Measurements from ENCODE around the gene LIX1L. TPM values are rescaled to one million over a fixed set of nuclear protein-coding genes. Genes with fewer than 3 reads are reported as not detected.

LIX1L gene
- total and polyA plus RNA-seq, 8 donors = 2.9 to 10.3 (median 5.6) TPM

- DNase-seq = peak in 1 of 6 donors; percentile 37
- 2 to 4% methylated on average over 12 to 22 of the region's 22 CpGs for WGBS, 2 donors
- H3K27ac ChIP-seq = peak overlapping the region in 1 of 4 donors; percentile 17
- peak overlapping the region; percentile 11 to 66 (median 37) for H3K4me3 ChIP-seq
- H3K36me3 ChIP-seq = no peaks in the 10 kb centered on the region
- H3K9me3 ChIP-seq = no peaks in the 10 kb centered on the region
- no peak for FAIRE-seq
- intact Hi-C loops (cut with DNase I) = no loop called here
- no peak for ATAC-seq
- no peaks in the 10 kb centered on the region for H3K27me3 ChIP-seq
- peaks cover 7 to 33% (median 24%) of the 10 kb centered on the region in 3 donors for H3K4me1 ChIP-seq
- no peak for TF ChIP-seq CTCF (IDR thresholded peaks at IDR 0.05)
These were observed 3.2 kb upstream of the LIX1L start for GRCh38 chr1:145961109-145961424.

GRCh38 chr1:145960468-145961108, 2.8 kb upstream of the LIX1L start:
- intact Hi-C loops (cut with DNase I) = no loop called here
- ATAC-seq (peak; percentile 32 to 50 (median 46)), FAIRE-seq (no peak), DNase-seq (peak; percentile 69 to 91 (median 78))
- 1% methylated on average over 37 to 44 of the region's 44 CpGs for WGBS, 2 donors
- peak overlapping the region; percentile 11 to 66 (median 37) for H3K4me3 ChIP-seq
- H3K36me3 ChIP-seq = no peaks in the 10 kb centered on the region
- no peaks in the 10 kb centered on the region for H3K9me3 ChIP-seq
- H3K27me3 ChIP-seq = no peaks in the 10 kb centered on the region
- peaks cover 7 to 32% (median 27%) of the 10 kb centered on the region in 3 donors for H3K4me1 ChIP-seq
- peak overlapping the region in 1 of 4 donors; percentile 17 for H3K27ac ChIP-seq
- no peak for TF ChIP-seq CTCF (IDR thresholded peaks at IDR 0.05)

GRCh38 chr1:145959957-145960467, 2.2 kb upstream of the LIX1L start:
- Histone ChIP-seq H3K4me1 (peaks cover 7 to 33% (median 28%) of the 10 kb centered on the region in 3 donors), H3K4me3 (peak overlapping the region; percentile 11 to 66 (median 37))
- FAIRE-seq = no peak

GRCh38 chr1:145959333-145959732, 1.5 kb upstream of the LIX1L start:
- Histone ChIP-seq H3K4me3 (no peak overlapping the region), H3K27ac (no peak overlapping the region), H3K9me3 (no peaks in the 10 kb centered on the region), H3K4me1 (peaks cover 7 to 38% (median 33%) of the 10 kb centered on the region in 3 donors), H3K27me3 (no peaks in the 10 kb centered on the region), H3K36me3 (no peaks in the 10 kb centered on the region)
- ATAC-seq (no peak), FAIRE-seq (no peak), DNase-seq (no peak)
- intact Hi-C loops (cut with DNase I) = no loop called here
- no peak for TF ChIP-seq CTCF (IDR thresholded peaks at IDR 0.05)

More at GRCh38 chr1:145959957-145960467, 2.2 kb upstream of the LIX1L start:
- DNase-seq (no peak), ATAC-seq (no peak)
- intact Hi-C loops (cut with DNase I) = no loop called here
- Histone ChIP-seq H3K36me3 (no peaks in the 10 kb centered on the region), H3K27ac (peak overlapping the region in 1 of 4 donors; percentile 17), H3K27me3 (no peaks in the 10 kb centered on the region), H3K9me3 (no peaks in the 10 kb centered on the region)
- 9 to 14% methylated on average over 12 of the region's 12 CpGs for whole genome bisulfite sequencing, 2 donors
- TF ChIP-seq CTCF (IDR thresholded peaks at IDR 0.05) = no peak

GRCh38 chr1:145958734-145959133, 917 bp upstream of the LIX1L start:
- no peak for FAIRE-seq
- Histone ChIP-seq H3K4me3 (no peak overlapping the region), H3K4me1 (peaks cover 7 to 38% (median 34%) of the 10 kb centered on the region in 3 donors), H3K27me3 (no peaks in the 10 kb centered on the region), H3K36me3 (no peaks in the 10 kb centered on the region), H3K9me3 (no peaks in the 10 kb centered on the region), H3K27ac (no peak overlapping the region)
- intact Hi-C loops (cut with DNase I) = no loop called here
- no peak for TF ChIP-seq CTCF (IDR thresholded peaks at IDR 0.05)
- no peak for ATAC-seq
- no peak for DNase-seq
